ENCODE results near the gene TELO2.

TELO2 gene

DNA sequence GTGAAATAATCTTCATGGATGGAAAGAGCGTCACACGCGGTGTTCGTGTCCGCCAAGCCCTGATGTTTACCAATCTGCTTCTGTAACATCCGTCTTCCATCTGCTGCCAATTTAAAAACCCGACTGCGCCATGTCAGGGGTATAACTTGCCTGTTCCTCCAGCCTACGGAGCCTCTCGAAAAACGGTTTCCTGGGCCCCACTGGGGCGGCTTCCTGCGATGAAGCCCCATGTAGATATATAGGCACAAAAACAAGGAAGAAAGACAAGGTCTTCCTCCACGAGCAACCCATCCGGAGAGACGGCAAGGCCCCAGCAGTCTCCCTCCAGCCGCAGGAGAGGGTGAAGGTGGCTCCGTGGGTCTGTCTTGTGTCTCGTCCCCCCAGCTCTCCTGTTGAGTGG, 4.5 kb upstream of the TELO2 start, which contains the start of gene PTX4:
PTX4 (minus strand) TSS at position 326 of the 400 bp plus-strand sequence; CDS start at position 291, 35 bp downstream.
- no peak for TF ChIP-seq EZH2phosphoT487 (IDR thresholded peaks at IDR 0.05; ENCODE audit: borderline replicate concordance, low read length)
- no peaks in the 10 kb centered on the region for H3K9me2 ChIP-seq (replicated peaks; ENCODE audit: control insufficient read depth, low read length)
- H3K9me3 ChIP-seq (ENCODE audit: control insufficient read depth, insufficient read depth, low read length): no peaks in the 10 kb centered on the region
- no peak within 1 kb of the TSS for H3K4me3 ChIP-seq (ENCODE audit: low read length)
- no peaks in the 10 kb centered on the region; the same call in 1 of the 2 replicates for H3K36me3 ChIP-seq (ENCODE audit: control insufficient read depth, low read length)
- no peak within 1 kb of the TSS for H3K4me2 ChIP-seq (ENCODE audit: low read length)
- no peaks in the 10 kb centered on the region for H4K20me1 ChIP-seq (ENCODE audit: control insufficient read depth, insufficient read depth, low read depth, low read length)
- H3F3A ChIP-seq (ENCODE audit: control insufficient read depth, insufficient read depth): no peaks in the 10 kb centered on the region
- peaks cover 9% of the 10 kb centered on the region for H3K27me3 ChIP-seq (ENCODE audit: control insufficient read depth, low read length)
- peaks cover 9% of the 10 kb centered on the region for H3K79me2 ChIP-seq (ENCODE audit: control insufficient read depth, low read length)
- H3K4me1 ChIP-seq (ENCODE audit: control insufficient read depth, low read length): peaks cover 10% of the 10 kb centered on the region
- H3K27ac ChIP-seq (ENCODE audit: low read depth, low read length): no peak within 1 kb of the TSS

DNA sequence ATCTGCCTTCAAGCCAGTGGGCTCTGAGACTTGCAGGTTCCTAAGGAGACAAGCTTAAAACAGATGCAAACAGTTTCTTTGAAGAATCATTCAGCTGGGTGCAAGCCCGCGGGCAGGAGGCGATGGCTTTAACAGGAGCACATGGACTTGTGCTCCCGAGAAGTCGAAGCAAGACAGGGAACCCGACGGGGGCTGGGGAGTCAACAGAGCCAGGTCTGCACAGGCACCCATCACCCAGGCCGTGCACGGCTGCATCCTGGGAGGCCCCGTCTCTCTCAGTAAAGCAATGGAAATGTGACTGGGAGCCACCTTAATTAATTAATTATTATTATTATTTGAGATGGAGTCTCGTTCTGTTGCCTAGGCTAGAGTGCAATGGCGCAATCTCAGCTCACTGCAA, 4.1 kb upstream of the TELO2 start:
- H3K27ac ChIP-seq (ENCODE audit: low read depth, low read length): no peak overlapping the region
- H3K4me1 ChIP-seq (ENCODE audit: control insufficient read depth, low read length): peaks cover 11% of the 10 kb centered on the region
- H3K9me2 ChIP-seq (replicated peaks; ENCODE audit: control insufficient read depth, low read length): no peaks in the 10 kb centered on the region
- H3F3A ChIP-seq (ENCODE audit: control insufficient read depth, insufficient read depth): no peaks in the 10 kb centered on the region
- H3K79me2 ChIP-seq (ENCODE audit: control insufficient read depth, low read length): peaks cover 14% of the 10 kb centered on the region
- no peak overlapping the region for H3K4me3 ChIP-seq (ENCODE audit: low read length)
- no peaks in the 10 kb centered on the region for H3K9me3 ChIP-seq (ENCODE audit: control insufficient read depth, insufficient read depth, low read length)
- H4K20me1 ChIP-seq (ENCODE audit: control insufficient read depth, insufficient read depth, low read depth, low read length): no peaks in the 10 kb centered on the region
- TF ChIP-seq, protein P1, sequence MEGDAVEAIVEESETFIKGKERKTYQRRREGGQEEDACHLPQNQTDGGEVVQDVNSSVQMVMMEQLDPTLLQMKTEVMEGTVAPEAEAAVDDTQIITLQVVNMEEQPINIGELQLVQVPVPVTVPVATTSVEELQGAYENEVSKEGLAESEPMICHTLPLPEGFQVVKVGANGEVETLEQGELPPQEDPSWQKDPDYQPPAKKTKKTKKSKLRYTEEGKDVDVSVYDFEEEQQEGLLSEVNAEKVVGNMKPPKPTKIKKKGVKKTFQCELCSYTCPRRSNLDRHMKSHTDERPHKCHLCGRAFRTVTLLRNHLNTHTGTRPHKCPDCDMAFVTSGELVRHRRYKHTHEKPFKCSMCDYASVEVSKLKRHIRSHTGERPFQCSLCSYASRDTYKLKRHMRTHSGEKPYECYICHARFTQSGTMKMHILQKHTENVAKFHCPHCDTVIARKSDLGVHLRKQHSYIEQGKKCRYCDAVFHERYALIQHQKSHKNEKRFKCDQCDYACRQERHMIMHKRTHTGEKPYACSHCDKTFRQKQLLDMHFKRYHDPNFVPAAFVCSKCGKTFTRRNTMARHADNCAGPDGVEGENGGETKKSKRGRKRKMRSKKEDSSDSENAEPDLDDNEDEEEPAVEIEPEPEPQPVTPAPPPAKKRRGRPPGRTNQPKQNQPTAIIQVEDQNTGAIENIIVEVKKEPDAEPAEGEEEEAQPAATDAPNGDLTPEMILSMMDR (IDR thresholded peaks at IDR 0.05; ENCODE audit: low read depth, low read length, poor library complexity, severe bottlenecking): no peak
- TF ChIP-seq EZH2phosphoT487 (IDR thresholded peaks at IDR 0.05; ENCODE audit: borderline replicate concordance, low read length): no peak
- H3K27me3 ChIP-seq (ENCODE audit: control insufficient read depth, low read length): peaks cover 4% of the 10 kb centered on the region
- H3K4me2 ChIP-seq (ENCODE audit: low read length): no peak overlapping the region
- H3K36me3 ChIP-seq (ENCODE audit: control insufficient read depth, low read length): peaks cover 1% of the 10 kb centered on the region

DNA sequence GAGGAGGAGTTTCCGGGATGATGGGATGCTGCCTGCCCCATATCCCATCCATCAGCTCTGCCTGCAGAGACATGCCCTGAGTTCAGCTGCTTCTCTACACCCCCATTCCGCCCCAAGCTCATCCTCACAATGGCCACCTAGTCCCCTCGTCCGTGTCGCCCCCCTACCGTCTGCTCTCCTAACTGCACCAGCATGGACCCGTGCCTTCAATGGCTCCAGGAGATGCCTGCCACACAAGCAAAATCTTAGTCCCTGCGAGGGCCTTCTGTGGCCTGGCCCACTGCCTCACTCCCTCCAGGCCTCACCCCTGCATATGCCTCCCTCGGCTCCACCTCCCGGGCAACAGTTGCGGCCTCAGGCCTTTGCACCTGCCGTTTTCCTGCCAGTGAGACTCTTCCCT, 1.8 kb upstream of the TELO2 start:
- Histone ChIP-seq H3K4me3 (ENCODE audit: low read length) (no peak overlapping the region), H3K4me1 (ENCODE audit: control insufficient read depth, low read length) (peaks cover 21% of the 10 kb centered on the region), H3F3A (ENCODE audit: control insufficient read depth, insufficient read depth) (no peaks in the 10 kb centered on the region), H4K20me1 (ENCODE audit: control insufficient read depth, insufficient read depth, low read depth, low read length) (no peaks in the 10 kb centered on the region), H3K27me3 (ENCODE audit: control insufficient read depth, low read length) (no peaks in the 10 kb centered on the region), H3K36me3 (ENCODE audit: control insufficient read depth, low read length) (peaks cover 23% of the 10 kb centered on the region), H3K9me3 (ENCODE audit: control insufficient read depth, insufficient read depth, low read length) (no peaks in the 10 kb centered on the region), H3K4me2 (ENCODE audit: low read length) (no peak overlapping the region), H3K9me2 (replicated peaks; ENCODE audit: control insufficient read depth, low read length) (no peaks in the 10 kb centered on the region), H3K27ac (ENCODE audit: low read depth, low read length) (no peak overlapping the region), H3K79me2 (ENCODE audit: control insufficient read depth, low read length) (peaks cover 36% of the 10 kb centered on the region)
- no peak for TF ChIP-seq EZH2phosphoT487 (IDR thresholded peaks at IDR 0.05; ENCODE audit: borderline replicate concordance, low read length)
- TF ChIP-seq, protein P1 (IDR thresholded peaks at IDR 0.05; ENCODE audit: low read depth, low read length, poor library complexity, severe bottlenecking): no peak

DNA sequence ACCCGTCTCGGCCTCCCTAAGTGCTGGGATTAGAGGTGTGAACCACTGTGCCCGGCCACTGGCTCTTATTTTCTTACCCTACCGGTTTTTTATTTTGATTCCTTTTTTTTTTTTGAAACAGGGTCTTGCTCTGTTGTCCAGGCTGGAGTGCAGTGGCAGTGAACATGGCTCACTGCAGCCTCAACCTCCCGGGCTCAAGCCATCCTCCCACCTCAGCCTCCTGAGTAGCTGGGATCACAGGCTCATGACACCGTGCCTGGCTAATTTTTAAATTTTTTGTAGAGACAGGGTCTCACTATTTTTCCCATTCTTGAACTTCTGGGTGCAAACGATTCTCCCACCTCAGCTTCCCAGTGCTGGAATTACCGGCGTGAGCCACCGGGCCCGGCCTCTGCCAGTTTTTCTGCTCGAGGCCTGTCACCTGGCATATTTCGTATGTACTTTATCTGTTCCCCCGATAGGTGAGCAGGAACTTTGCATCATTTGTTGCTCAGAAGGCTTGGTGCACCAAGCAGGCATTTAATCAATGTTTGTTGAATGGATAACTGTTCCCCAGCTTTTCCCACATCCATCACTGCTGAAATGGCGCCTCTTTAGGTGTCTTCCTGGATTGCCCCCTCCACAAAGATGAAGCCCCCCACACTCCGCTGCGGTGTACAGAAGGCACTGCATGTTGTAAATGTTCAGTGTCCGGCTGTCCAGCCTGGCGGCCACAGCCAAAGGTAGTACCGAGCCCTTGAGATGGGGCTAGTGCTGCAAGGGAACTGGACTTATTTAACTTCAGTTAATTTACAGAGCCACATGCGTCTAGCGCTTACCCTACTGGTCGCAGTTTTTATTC, 858 bp upstream of the TELO2 start:
- H3K27me3 ChIP-seq (ENCODE audit: control insufficient read depth, low read length): no peaks in the 10 kb centered on the region
- H3F3A ChIP-seq (ENCODE audit: control insufficient read depth, insufficient read depth): no peaks in the 10 kb centered on the region
- H3K4me3 ChIP-seq (ENCODE audit: low read length): peak overlapping the region; percentile 86
- peaks cover 21% of the 10 kb centered on the region for H3K4me1 ChIP-seq (ENCODE audit: control insufficient read depth, low read length)
- H4K20me1 ChIP-seq (ENCODE audit: control insufficient read depth, insufficient read depth, low read depth, low read length): no peaks in the 10 kb centered on the region
- H3K4me2 ChIP-seq (ENCODE audit: low read length): peak overlapping the region; percentile 68
- H3K36me3 ChIP-seq (ENCODE audit: control insufficient read depth, low read length): peaks cover 33% of the 10 kb centered on the region
- H3K79me2 ChIP-seq (ENCODE audit: control insufficient read depth, low read length): peaks cover 45% of the 10 kb centered on the region
- TF ChIP-seq EZH2phosphoT487 (IDR thresholded peaks at IDR 0.05; ENCODE audit: borderline replicate concordance, low read length): no peak
- TF ChIP-seq, protein P1 (IDR thresholded peaks at IDR 0.05; ENCODE audit: low read depth, low read length, poor library complexity, severe bottlenecking): no peak
- peak overlapping the region; percentile 28 for H3K27ac ChIP-seq (ENCODE audit: low read depth, low read length)
- no peaks in the 10 kb centered on the region for H3K9me3 ChIP-seq (ENCODE audit: control insufficient read depth, insufficient read depth, low read length)
- no peaks in the 10 kb centered on the region for H3K9me2 ChIP-seq (replicated peaks; ENCODE audit: control insufficient read depth, low read length)
